Measurements from ENCODE around the gene MDM1.

- TF ChIP-seq CTCF (IDR thresholded peaks at IDR 0.05) (no peak), POLR2A (IDR thresholded peaks at IDR 0.05) (no peak)
Observed at GRCh38 chr12:68349921-68350606, 17.9 kb upstream of the MDM1 start.

Measured in heart left ventricle (tissue), 13 donors.